Natural killer cell treated with Interleukin-12 subunit alpha and Interleukin-12 subunit beta and Interleukin-15 and Interleukin-18, amount 100 ng/mL, for 72 hours (primary cell): ENCODE results near the gene IL1R1. TPM values are rescaled to one million over a fixed set of nuclear protein-coding genes. Genes with fewer than 3 reads are reported as not detected.

Experiments
- ATAC-seq, 2 donors: fragments of 150-1000 bp; cut with Tn5 transposase in 1 of 2; sonication (Bioruptor Pico), chemical (Tn5 transposase) in 1 of 2; 2 replicates each; pipeline ENCODE4 v1.10.0; 2021
- DNase-seq: peaks from one replicate; pipeline ENCODE4 v3.0.0; 2022; ENCODE audit warnings: low spot score
- H3K27ac Mint-ChIP-seq, 2 donors: 1 replicate in 1 of 2; 2 replicates in 1 of 2; pipeline ENCODE4 v1.8.0; 2022; ENCODE audit warnings: mixed read lengths in 2 of 2, mild to moderate bottlenecking in 1 of 2, moderate library complexity in 1 of 2
- H3K27me3 Mint-ChIP-seq, 2 donors: 1 replicate in 1 of 2; 2 replicates in 1 of 2; pipeline ENCODE4 v1.8.0; 2022; ENCODE audit warnings: mixed read lengths in 2 of 2
- H3K36me3 Mint-ChIP-seq: one replicate; pipeline ENCODE4 v1.8.0; 2022; ENCODE audit warnings: mixed read lengths
- H3K4me1 Mint-ChIP-seq, 2 donors: 1 replicate in 1 of 2; 2 replicates in 1 of 2; pipeline ENCODE4 v1.8.0; 2022; ENCODE audit warnings: low read depth in 2 of 2, mixed read lengths in 2 of 2, mild to moderate bottlenecking in 1 of 2
- H3K4me3 Mint-ChIP-seq: one replicate; pipeline ENCODE4 v1.8.0; 2022; ENCODE audit warnings: mixed read lengths
- H3K9me3 Mint-ChIP-seq: 2 replicates; pipeline ENCODE4 v1.8.0; 2022; ENCODE audit warnings: mixed read lengths
- total RNA-seq, 2 donors: library from RNA; stranded (reverse); gene quantifications; one replicate each; pipeline ENCODE4 v1.2.3, GENCODE V29; 2022

Gene IL1R1
- total RNA-seq, 2 donors from 2014 or later: 0.19 to 0.86 TPM

DNA sequence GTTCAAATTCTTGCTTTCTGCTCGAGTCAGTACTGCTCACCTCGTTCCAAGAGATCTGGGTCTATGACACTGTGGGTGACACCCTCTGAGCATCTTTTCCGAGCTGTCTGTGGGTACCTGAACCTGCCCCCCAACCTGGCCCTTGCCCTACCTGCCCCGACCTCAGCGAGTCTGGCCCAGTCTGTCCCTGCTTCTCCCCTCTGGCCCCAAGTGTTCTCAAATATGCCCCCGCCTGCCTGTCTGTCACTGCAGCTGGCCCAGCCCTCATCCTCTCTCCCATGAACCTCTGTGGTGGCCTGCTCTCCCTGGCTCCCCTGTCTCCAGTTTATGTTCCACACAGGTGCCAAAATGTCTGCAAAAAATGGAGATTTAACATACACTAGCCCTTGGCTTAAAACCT is 11.8 kb downstream of the IL1R1 start:
- ATAC-seq: peak; percentile 28 to 29
- peaks cover 0 to 7% of the 10 kb centered on the region in 2 donors for H3K27me3 Mint-ChIP-seq

DNA sequence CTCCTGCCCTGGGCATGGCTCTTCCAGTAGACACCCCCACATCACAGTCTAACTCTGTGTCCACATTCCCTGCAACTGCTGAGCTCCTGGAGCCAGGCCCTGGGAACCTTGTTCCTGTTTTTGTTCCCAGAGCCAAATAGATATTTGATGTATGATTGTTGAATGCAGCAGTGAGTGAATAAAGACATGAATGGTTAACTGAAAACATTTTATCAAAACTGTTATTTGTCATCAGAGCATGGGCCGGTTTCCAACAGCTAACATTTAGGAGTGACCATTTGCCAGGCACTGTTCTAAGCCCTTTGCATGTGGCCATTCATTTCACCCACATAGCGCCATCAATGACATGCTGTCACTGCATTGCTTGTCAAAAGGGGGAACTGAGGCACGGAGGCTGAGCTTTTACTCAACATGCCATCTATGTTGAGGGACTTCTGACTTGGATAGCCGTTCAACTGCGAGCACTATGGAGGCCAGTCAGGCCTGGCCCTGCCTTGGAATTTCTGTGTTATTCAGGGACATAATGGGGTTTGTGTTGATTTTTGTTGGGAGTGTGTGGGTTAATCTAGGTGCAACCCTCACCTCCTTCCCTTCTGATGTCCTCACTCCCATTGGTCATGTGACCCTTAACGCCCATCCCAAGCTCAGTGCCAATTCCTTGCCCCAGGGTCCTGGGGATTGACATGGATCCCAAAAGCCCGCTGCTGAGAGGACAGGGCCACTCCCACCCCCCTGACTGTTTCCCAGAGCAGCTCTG is 12.6 kb downstream of the IL1R1 start:
- H3K27ac Mint-ChIP-seq: no peak overlapping the region
- H3K4me3 Mint-ChIP-seq: no peak overlapping the region
- no peak for DNase-seq
- H3K4me1 Mint-ChIP-seq: no peaks in the 10 kb centered on the region
- no peaks in the 10 kb centered on the region for H3K9me3 Mint-ChIP-seq
- H3K27me3 Mint-ChIP-seq: peaks cover 0 to 7% of the 10 kb centered on the region in 2 donors
- ATAC-seq: no peak
- no peaks in the 10 kb centered on the region for H3K36me3 Mint-ChIP-seq

More for the DNA sequence above, 11.8 kb downstream of the IL1R1 start:
- Mint-ChIP-seq H3K9me3 (no peaks in the 10 kb centered on the region), H3K4me3 (no peak overlapping the region), H3K36me3 (no peaks in the 10 kb centered on the region), H3K27ac (no peak overlapping the region), H3K4me1 (no peaks in the 10 kb centered on the region)
- DNase-seq: no peak

GRCh38 chr2:102155703-102156515 is 13.4 kb downstream of the IL1R1 start:
- DNase-seq (no peak), ATAC-seq (no peak)
- no peaks in the 10 kb centered on the region for H3K36me3 Mint-ChIP-seq
- H3K9me3 Mint-ChIP-seq: no peaks in the 10 kb centered on the region
- no peaks in the 10 kb centered on the region for H3K4me1 Mint-ChIP-seq
- H3K27me3 Mint-ChIP-seq: peaks cover 0 to 7% of the 10 kb centered on the region in 2 donors
- no peak overlapping the region for H3K27ac Mint-ChIP-seq
- H3K4me3 Mint-ChIP-seq: no peak overlapping the region

DNA sequence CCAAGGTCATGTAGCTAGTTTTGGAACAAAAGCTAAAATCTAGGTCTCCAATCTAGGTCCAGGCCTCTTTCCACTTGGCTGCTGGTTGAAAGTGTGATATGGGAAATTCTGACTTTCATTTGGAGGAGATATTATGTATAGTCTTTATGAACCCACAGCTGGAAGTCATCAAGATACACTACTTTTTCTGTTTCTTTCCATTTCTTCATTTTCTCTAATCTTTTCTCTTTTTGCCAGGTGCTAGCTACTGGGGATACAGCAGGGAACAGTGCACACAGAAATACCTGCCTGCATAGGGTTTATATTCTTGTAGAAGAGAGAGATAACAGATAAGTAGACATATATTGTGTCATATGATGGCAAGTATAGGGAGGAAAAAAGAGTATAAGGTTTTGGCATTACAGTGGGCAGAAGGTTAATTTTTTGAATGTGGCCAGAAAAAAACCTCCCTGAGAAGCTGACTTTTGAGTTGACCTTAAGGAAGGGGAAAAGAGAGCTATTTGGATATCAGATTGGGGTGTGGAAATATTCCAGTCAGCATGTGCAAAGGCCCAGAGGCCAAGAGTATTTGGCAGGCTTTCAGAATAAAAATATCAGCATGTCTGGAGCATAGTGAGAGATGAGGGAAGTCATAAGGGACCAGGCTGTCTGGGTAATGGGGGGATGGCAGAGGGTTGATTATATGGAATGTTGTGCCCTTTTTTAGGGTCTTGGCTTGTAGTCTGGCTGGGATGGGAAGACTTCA is 15.6 kb downstream of the IL1R1 start:
- Mint-ChIP-seq H3K4me3 (no peak overlapping the region), H3K4me1 (no peaks in the 10 kb centered on the region), H3K9me3 (no peaks in the 10 kb centered on the region), H3K36me3 (no peaks in the 10 kb centered on the region), H3K27ac (no peak overlapping the region), H3K27me3 (peaks cover 0 to 10% of the 10 kb centered on the region in 2 donors)
- DNase-seq: no peak
- no peak for ATAC-seq

GRCh38 chr2:102159295-102159694 is 16.7 kb downstream of the IL1R1 start:
- ATAC-seq: no peak
- Mint-ChIP-seq H3K27ac (no peak overlapping the region), H3K4me3 (no peak overlapping the region), H3K4me1 (no peaks in the 10 kb centered on the region), H3K36me3 (no peaks in the 10 kb centered on the region), H3K27me3 (peaks cover 5 to 14% of the 10 kb centered on the region in 2 donors), H3K9me3 (no peaks in the 10 kb centered on the region)
- no peak for DNase-seq

- Mint-ChIP-seq H3K27me3 (peaks cover 8 to 13% of the 10 kb centered on the region in 2 donors), H3K9me3 (no peaks in the 10 kb centered on the region), H3K4me1 (no peaks in the 10 kb centered on the region), H3K4me3 (no peak overlapping the region), H3K36me3 (no peaks in the 10 kb centered on the region), H3K27ac (no peak overlapping the region)
- DNase-seq: no peak
- ATAC-seq: no peak
These were observed 23.8 kb downstream of the IL1R1 start for GRCh38 chr2:102166189-102166845.

DNA sequence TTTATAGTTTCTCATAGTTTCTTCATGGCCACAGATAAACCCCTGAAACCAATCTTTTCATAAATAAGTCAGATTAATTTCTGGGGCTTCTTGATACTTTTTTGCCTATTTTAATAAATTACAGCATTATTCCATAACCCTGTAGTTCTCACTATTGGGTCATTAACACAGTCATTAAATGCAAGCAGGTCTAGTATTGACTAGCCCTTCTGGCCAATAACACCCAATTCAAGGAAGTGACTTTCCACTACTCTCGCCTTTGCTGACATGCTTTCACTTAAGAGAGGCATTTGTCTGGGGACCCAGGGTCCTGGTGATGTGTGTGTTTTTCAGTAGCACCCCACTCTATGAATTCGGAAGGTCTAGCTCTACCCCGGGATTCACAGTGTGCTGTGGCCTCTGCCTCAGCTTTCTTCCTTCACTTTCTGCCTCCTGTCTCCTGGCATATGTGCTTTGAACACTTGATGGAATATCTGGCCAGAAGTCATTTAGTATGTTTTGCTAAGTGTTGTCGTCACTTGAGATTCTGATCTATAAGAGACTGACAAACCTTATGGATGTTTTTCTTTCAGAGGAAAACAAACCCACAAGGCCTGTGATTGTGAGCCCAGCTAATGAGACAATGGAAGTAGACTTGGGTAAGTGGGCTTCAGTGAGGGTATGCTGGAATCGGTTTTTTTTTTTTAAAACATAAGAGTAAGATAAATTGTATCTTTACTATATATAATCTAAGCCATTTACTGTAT is 25.7 kb downstream of the IL1R1 start:
- Mint-ChIP-seq H3K4me1 (peaks cover 0 to 4% of the 10 kb centered on the region in 2 donors), H3K9me3 (no peaks in the 10 kb centered on the region), H3K27me3 (peaks cover 14 to 19% of the 10 kb centered on the region in 2 donors), H3K4me3 (no peak overlapping the region), H3K27ac (no peak overlapping the region), H3K36me3 (no peaks in the 10 kb centered on the region)
- ATAC-seq (no peak), DNase-seq (no peak)

GRCh38 chr2:102171946-102172345 is 29.4 kb downstream of the IL1R1 start:
- Mint-ChIP-seq H3K4me3 (no peak overlapping the region), H3K4me1 (peaks cover 0 to 4% of the 10 kb centered on the region in 2 donors), H3K36me3 (no peaks in the 10 kb centered on the region), H3K9me3 (no peaks in the 10 kb centered on the region), H3K27ac (no peak overlapping the region), H3K27me3 (peaks cover 10 to 12% of the 10 kb centered on the region in 2 donors)
- ATAC-seq (no peak), DNase-seq (no peak)

GRCh38 chr2:102172745-102173144 is 30.2 kb downstream of the IL1R1 start:
- H3K4me3 Mint-ChIP-seq: no peak overlapping the region
- no peak for ATAC-seq
- DNase-seq: no peak
- H3K27me3 Mint-ChIP-seq: peaks cover 11 to 14% of the 10 kb centered on the region in 2 donors
- no peaks in the 10 kb centered on the region for H3K36me3 Mint-ChIP-seq
- H3K4me1 Mint-ChIP-seq: peaks cover 0 to 4% of the 10 kb centered on the region in 2 donors
- no peaks in the 10 kb centered on the region for H3K9me3 Mint-ChIP-seq
- no peak overlapping the region for H3K27ac Mint-ChIP-seq

DNA sequence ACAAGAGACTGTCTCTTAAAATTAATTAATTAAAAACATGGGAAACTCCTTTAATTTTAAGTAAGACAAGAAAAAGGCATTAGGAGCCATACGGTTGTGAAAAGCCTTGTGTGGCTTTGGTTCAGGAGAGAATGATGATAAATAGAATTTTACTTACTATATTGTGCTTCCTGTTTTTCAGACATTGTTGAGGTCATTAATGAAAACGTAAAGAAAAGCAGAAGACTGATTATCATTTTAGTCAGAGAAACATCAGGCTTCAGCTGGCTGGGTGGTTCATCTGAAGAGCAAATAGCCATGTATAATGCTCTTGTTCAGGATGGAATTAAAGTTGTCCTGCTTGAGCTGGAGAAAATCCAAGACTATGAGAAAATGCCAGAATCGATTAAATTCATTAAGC is 33.6 kb downstream of the IL1R1 start:
- H3K36me3 Mint-ChIP-seq: no peaks in the 10 kb centered on the region
- ATAC-seq: no peak
- H3K4me1 Mint-ChIP-seq: peaks cover 0 to 4% of the 10 kb centered on the region in 2 donors
- H3K27me3 Mint-ChIP-seq: peaks cover 15 to 25% of the 10 kb centered on the region in 2 donors
- H3K4me3 Mint-ChIP-seq: no peak overlapping the region
- H3K27ac Mint-ChIP-seq: no peak overlapping the region
- H3K9me3 Mint-ChIP-seq: no peaks in the 10 kb centered on the region
- no peak for DNase-seq

DNA sequence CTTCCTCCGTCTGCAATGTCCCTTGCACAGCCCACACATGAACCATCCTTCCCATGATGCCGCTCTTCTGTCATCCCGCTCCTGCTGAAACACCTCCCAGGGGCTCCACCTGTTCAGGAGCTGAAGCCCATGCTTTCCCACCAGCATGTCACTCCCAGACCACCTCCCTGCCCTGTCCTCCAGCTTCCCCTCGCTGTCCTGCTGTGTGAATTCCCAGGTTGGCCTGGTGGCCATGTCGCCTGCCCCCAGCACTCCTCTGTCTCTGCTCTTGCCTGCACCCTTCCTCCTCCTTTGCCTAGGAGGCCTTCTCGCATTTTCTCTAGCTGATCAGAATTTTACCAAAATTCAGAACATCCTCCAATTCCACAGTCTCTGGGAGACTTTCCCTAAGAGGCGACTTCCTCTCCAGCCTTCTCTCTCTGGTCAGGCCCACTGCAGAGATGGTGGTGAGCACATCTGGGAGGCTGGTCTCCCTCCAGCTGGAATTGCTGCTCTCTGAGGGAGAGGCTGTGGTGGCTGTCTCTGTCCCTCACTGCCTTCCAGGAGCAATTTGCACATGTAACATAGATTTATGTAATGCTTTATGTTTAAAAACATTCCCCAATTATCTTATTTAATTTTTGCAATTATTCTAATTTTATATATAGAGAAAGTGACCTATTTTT is 35.4 kb downstream of the IL1R1 start:
- DNase-seq (no peak), ATAC-seq (no peak)
- Mint-ChIP-seq H3K36me3 (no peaks in the 10 kb centered on the region), H3K9me3 (no peaks in the 10 kb centered on the region), H3K27ac (no peak overlapping the region), H3K4me1 (peaks cover 2 to 3% of the 10 kb centered on the region in 2 donors), H3K4me3 (no peak overlapping the region), H3K27me3 (peaks cover 21 to 32% of the 10 kb centered on the region in 2 donors)

GRCh38 chr2:102179061-102179460 is 36.5 kb downstream of the IL1R1 start:
- no peaks in the 10 kb centered on the region for H3K9me3 Mint-ChIP-seq

More at GRCh38 chr2:102179061-102179460, 36.5 kb downstream of the IL1R1 start:
- Mint-ChIP-seq H3K4me3 (no peak overlapping the region), H3K27me3 (peaks cover 25 to 37% of the 10 kb centered on the region in 2 donors), H3K4me1 (peaks cover 0 to 3% of the 10 kb centered on the region in 2 donors), H3K36me3 (no peaks in the 10 kb centered on the region), H3K27ac (no peak overlapping the region)
- DNase-seq: no peak
- no peak for ATAC-seq
